CD1c-positive myeloid dendritic cell (primary cell): Measurements from ENCODE around the gene FANCC.
"Not testable (repeated sequence)": the region's sequence is repeated elsewhere in the genome, so short reads cannot be mapped to it uniquely, and the experiment has no call there.

Experiments used
- DNase-seq: peaks from one replicate; pipeline ENCODE4 v3.0.0-alpha.2; 2016; ENCODE audit errors: extremely low spot score

The FANCC gene

GRCh38 chr9:95284162-95285080 is 33.1 kb downstream of the FANCC start:
- no peak for DNase-seq

- no peak for DNase-seq
Observed at GRCh38 chr9:95283673-95284072, 33.8 kb downstream of the FANCC start.

DNA sequence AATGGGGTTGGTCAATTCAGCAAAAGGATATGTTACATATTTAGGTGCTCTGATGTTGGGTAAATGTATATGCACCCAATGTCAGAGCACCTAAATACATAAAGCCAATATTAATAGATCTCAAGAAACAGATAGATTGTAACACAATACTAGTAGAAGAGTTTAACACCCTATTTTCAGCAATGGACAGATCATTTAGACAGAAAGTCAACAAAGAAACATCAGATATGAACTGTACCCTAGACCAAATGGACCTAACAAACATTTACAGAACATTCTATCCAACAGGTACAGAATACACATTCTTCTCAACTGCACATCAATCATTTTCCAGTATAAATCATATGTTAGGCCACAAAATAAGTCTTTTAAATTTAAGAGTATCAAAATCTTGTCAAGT is 35.2 kb downstream of the FANCC start:
- no peak for DNase-seq

GRCh38 chr9:95280745-95281144 is 36.8 kb downstream of the FANCC start:
- no peak for DNase-seq

GRCh38 chr9:95277509-95277908 is 40.0 kb downstream of the FANCC start:
- no peak for DNase-seq

- DNase-seq, result no peak
Observed at GRCh38 chr9:95276395-95276954, 41.0 kb downstream of the FANCC start.

GRCh38 chr9:95274160-95274559 is 43.3 kb downstream of the FANCC start:
- DNase-seq, result not testable (repeated sequence)

GRCh38 chr9:95273369-95274022 is 44.0 kb downstream of the FANCC start:
- no peak for DNase-seq

GRCh38 chr9:95272830-95273229 is 44.7 kb downstream of the FANCC start:
- no peak for DNase-seq

DNA sequence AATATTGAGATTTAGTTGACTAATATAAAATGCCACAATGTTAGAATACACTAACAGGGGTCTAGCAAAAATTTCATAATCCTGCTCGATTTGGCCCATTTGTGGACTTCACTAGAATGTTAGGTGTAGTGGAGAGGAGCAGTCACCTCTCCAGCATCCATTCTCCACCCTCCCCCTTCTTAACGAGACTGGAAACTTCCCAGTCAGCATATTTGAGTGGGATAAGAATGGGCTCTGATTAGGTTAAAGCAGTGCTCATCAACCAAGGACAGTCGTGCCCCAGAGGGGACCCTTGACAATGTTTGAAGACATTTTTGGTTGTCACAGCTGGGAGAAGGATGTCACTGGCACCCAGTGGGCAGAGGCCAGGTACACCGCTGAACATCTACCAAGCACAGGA is 46.7 kb downstream of the FANCC start:
- no peak for DNase-seq

- DNase-seq, result not testable (repeated sequence)
Observed at GRCh38 chr9:95269803-95270773, 47.4 kb downstream of the FANCC start.

GRCh38 chr9:95268681-95269080 is 48.8 kb downstream of the FANCC start:
- DNase-seq, result no peak

DNA sequence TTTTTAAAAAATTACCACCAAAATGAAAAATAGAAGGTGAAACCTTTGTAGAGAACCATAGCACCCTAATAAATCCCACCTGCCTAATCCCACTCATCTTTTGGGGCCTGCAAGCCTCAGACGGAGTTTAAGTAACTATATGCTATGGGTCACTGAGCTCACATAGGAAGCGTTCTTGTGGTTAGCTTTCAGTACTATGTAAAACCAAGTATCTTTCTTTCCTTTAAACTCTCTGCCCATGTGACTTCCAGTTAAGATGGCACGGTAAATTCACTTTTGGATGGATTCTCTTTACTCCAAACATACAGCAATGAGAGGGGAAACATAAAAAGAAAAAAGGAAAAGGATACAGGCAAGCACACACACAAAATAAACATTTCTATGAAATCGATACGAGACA is 50.9 kb downstream of the FANCC start:
- DNase-seq, result no peak

GRCh38 chr9:95265960-95266359 is 51.5 kb downstream of the FANCC start:
- no peak for DNase-seq

DNA sequence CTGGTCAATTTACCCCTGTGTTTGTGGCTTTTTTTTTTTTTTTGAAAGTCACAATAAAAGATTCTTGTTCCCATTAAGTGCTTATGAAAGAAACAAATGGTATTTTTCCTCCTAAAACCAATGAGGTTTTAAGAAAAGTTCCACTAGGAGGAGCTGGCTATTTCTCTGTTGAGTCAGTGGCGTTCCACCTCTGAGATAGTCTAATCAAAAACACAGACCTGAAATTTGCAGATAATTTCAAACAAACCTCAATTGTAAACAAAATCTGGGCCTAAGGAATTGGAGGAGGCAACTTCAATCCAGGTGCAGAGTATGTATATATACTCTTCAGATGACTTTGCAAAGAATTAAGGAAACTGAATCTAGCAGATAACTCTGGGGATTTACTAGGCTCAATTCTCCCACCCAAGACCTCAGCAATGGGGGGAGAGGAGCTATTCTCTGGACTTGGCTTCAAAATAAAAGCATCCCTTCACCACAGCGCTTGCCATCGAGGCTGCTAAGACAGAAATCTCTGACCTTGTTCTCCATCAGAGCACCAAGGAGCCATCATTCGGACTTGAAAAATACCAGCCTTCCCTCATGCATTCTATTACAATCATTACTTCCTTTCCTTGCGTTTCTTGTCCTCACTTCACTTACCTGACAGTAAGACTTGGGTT is 52.4 kb downstream of the FANCC start:
- DNase-seq, result no peak

- no peak for DNase-seq
Observed at GRCh38 chr9:95261890-95262289, 55.6 kb downstream of the FANCC start.

DNA sequence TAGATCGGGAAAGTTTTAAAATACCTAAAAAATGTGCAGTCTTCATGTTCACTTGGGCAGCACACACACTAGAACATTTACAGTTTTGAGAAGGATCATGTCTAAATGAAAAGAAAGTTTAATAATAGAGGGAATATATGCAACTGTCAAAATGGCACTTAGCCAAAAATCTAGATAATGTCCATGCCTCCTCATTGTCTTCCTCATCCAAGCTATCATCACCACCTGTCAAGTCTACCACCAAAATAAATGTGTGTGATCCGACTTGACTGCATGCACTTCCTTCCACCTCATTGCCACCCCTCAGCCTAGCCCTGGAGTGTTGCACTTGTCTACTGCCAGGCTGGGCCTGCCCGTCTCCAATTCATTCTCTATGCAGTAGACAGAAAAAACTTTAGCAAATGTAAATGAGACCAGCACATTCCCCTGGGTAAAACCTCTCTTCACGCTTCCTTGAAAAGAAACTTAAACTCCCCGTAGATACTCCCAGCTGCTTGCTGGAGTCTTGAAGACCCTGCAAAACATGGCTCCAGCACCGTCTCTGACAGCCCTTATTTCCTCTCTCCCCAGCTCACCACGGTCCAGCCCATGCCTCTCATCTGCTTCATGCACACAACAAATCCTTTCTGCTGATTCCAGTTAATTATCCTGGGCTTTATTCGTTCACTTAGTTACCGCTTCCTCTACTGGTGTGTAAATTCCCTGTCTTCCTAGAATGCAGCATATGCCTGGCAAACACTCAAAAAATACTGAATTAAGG is 66.9 kb downstream of the FANCC start:
- no peak for DNase-seq

DNA sequence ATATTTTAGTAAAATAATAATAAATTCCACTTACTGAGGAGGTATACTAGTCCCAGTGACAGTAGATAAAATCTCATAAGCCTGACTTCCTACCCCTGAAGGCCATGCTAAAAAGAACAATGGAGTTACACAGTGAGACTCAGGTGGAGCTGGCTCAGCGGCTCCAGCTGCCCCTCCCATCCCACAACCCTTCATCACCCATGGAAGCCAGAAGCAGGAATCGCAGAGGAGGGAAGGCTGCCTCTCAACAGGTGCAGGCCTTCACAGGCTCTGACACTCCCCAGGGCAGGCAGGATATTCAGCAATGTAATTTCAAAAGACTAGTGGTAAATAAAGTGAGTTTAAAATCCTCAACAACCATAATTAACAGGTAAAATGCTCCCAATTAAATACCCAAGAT is 67.5 kb downstream of the FANCC start:
- DNase-seq, result no peak

DNA sequence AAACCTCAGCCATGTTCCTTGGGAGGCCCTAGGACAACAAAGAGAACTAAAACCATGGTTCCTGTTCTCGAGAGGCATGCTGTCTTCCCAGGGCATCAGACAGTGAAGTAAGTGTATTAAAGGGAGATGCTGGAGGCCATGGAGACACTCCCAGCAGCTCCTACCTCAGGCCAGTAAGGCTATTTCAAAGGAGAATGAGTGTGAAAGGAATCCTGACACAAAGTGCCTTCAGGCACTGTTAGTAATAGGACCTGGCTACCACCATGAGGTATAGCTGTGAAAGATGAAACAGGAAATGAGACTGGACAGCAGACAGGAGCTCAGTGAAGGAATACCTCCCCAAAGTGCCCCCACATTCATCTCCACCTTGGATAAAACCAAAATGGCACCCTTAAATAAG is 71.0 kb downstream of the FANCC start:
- DNase-seq, result no peak

DNA sequence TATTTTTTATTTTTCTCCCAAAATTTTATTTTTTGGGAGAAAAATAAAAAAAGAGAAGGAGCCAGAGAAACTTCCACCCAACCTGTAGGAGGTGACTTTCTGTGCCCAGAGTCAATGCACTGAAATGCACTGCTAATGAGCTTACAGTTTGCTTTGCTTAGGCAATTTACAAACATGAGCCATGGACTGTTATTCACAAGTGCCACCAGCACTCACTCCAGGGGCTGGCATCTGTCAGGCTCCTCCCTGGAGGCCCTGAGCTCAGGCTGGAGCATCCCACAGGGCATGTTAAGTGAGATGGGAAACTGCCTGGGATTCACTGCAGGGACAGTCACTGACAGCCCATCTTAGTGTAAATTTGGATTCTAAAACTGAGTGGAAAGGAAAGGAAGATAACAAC is 74.9 kb downstream of the FANCC start:
- no peak for DNase-seq
